MCF 10A (cell line): ENCODE data around the gene ACCS. TPM values are rescaled to one million over a fixed set of nuclear protein-coding genes. Genes with fewer than 3 reads are reported as not detected.

Experiments used
- BruUV-seq: library from RNA; stranded (reverse); fragments of 400-500 nt; replicated peaks from 2 replicates; lab custom pipeline; 2021; lab: Mats Ljungman, UMichigan
- CTCF ChIA-PET: fragments of 300-600 bp; sonication (Branson Sonifier 250); formaldehyde crosslinking; extraction: SDS; loops from one replicate; lab custom pipeline; 2021; ENCODE audit warnings: antibody characterized with exemption, inconsistent platforms; lab: Yijun Ruan, JAX
- POLR2A ChIA-PET: fragments of 300-600, 350-650 bp; sonication (Branson Sonifier 250); formaldehyde crosslinking; extraction: SDS; loops from one replicate; lab custom pipeline; 2020; ENCODE audit warnings: antibody characterized with exemption, inconsistent platforms; lab: Yijun Ruan, JAX
- DNase-seq: peaks from one replicate; pipeline ENCODE4 v3.0.0-alpha.2; 2018; ENCODE audit not compliant: unreplicated experiment
- H3K27ac Mint-ChIP-seq: one replicate; pipeline ENCODE4 v1.8.0; 2022; ENCODE audit warnings: mild to moderate bottlenecking, low read depth, mixed read lengths; ENCODE audit not compliant: unreplicated experiment
- H3K27me3 Mint-ChIP-seq: one replicate; pipeline ENCODE4 v1.8.0; 2022; ENCODE audit warnings: mixed read lengths; ENCODE audit not compliant: insufficient read depth, unreplicated experiment
- H3K36me3 Mint-ChIP-seq: one replicate; pipeline ENCODE4 v1.8.0; 2022; ENCODE audit warnings: mild to moderate bottlenecking, moderate library complexity, mixed read lengths; ENCODE audit not compliant: insufficient read depth, unreplicated experiment
- H3K4me1 Mint-ChIP-seq: one replicate; pipeline ENCODE4 v1.8.0; 2022; ENCODE audit warnings: mixed read lengths; ENCODE audit not compliant: insufficient read depth, unreplicated experiment
- H3K4me3 Mint-ChIP-seq: one replicate; pipeline ENCODE4 v1.8.0; 2022; ENCODE audit warnings: mild to moderate bottlenecking, moderate library complexity, mixed read lengths; ENCODE audit not compliant: unreplicated experiment
- H3K9me3 Mint-ChIP-seq: one replicate; pipeline ENCODE4 v1.8.0; 2022; ENCODE audit warnings: mixed read lengths; ENCODE audit not compliant: unreplicated experiment
- CTCF ChIP-seq: fragments of 200-600 bp; IDR thresholded peaks from one replicate; pipeline ENCODE4 v1.8.0; 2022; ENCODE audit warnings: antibody characterized with exemption, mild to moderate bottlenecking; ENCODE audit not compliant: unreplicated experiment
- intact Hi-C: fragments of 100-400 bp; cut with micrococcal nuclease; formaldehyde crosslinking; loops from 2 replicates; pipeline ENCODE4 v1.14.1; 2022
- total RNA-seq: library from RNA; stranded (reverse); gene quantifications from 2 replicates; pipeline ENCODE4 v1.2.3, GENCODE V29; 2022

ACCS gene
- total RNA-seq, 1 experiment from 2014 or later: 7.9 TPM

- no TSS peak for BruUV-seq
- intact Hi-C loops: no loop called here
- H3K27ac Mint-ChIP-seq: no peak overlapping the region
- H3K4me1 Mint-ChIP-seq: peaks cover 20% of the 10 kb centered on the region
- no peak for TF ChIP-seq CTCF
- peaks cover 10% of the 10 kb centered on the region for H3K36me3 Mint-ChIP-seq
- H3K27me3 Mint-ChIP-seq: no peaks in the 10 kb centered on the region
- ChIA-PET POLR2A (interaction anchor here (0.6 kb wide), 1 partner anchor 727 kb away, joined by 4 read pairs; no protein-coding TSS in a partner anchor), CTCF (interaction anchor here (0.7 to 0.8 kb wide), 2 partner anchors 188 to 216 kb away, joined by 3 to 4 read pairs; no protein-coding TSS in a partner anchor)
- H3K9me3 Mint-ChIP-seq: no peaks in the 10 kb centered on the region
- peak overlapping the region; percentile 26 for H3K4me3 Mint-ChIP-seq
- peak; percentile 40 for DNase-seq
Measured at GRCh38 chr11:44097821-44098220, 31.8 kb downstream of the ACCS start.

GRCh38 chr11:44101098-44101497, 35.0 kb downstream of the ACCS start:
- intact Hi-C loops: no loop called here
- BruUV-seq: no TSS peak
- CTCF ChIA-PET: interaction anchor here (0.9 to 1.6 kb wide), 3 partner anchors 9 to 30 kb away, joined by 3 to 15 read pairs (median 4); no protein-coding TSS in a partner anchor
- no peak overlapping the region for H3K27ac Mint-ChIP-seq
- no peaks in the 10 kb centered on the region for H3K27me3 Mint-ChIP-seq
- DNase-seq: no peak
- no peak overlapping the region for H3K4me3 Mint-ChIP-seq
- POLR2A ChIA-PET: no interaction called here
- H3K36me3 Mint-ChIP-seq: peaks cover 8% of the 10 kb centered on the region
- no peak for TF ChIP-seq CTCF
- peaks cover 18% of the 10 kb centered on the region for H3K4me1 Mint-ChIP-seq
- no peaks in the 10 kb centered on the region for H3K9me3 Mint-ChIP-seq

DNA sequence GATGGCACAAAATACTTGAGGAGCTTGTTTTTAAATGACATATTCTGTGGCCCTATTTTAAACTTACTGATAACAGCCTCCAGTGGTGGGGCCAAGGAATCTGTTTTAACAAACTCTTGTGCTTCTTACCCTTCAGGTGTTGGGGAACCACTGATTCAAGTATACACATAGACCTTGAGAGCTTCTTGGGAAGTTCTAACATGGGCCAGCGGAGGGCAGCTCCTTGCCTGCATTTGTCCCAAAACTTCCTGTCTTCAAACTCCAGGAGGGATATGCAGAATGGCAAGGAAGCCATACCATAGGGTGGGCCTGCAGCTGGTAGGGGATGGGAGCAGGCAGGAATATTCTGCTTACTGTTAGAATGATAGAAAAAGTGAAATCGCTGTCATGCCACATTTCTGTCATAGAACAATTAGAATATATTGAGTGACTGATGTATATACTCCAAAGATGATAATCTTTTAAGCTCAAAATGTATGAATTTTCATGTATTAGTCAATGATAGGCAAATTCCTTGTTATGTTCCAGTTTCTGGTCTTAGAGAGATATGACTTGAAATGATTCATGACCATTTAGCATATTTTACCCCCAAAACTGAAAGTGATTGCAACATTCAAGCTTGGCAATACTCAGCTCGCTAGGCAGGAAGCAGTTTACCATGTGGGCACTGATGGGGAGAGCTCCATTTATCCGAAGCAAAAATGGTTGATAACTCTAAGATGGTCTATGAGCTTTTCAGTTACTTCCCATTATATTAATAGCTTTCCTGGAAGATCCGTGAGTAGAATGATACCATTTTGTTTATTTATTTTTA, 38.6 kb downstream of the ACCS start:
- peaks cover 11% of the 10 kb centered on the region for H3K4me1 Mint-ChIP-seq
- no peak for TF ChIP-seq CTCF
- no peak overlapping the region for H3K27ac Mint-ChIP-seq
- no peaks in the 10 kb centered on the region for H3K27me3 Mint-ChIP-seq
- H3K4me3 Mint-ChIP-seq: no peak overlapping the region
- peaks cover 22% of the 10 kb centered on the region for H3K36me3 Mint-ChIP-seq
- intact Hi-C loops: no loop called here
- POLR2A ChIA-PET: interaction anchor here (0.6 to 1.9 kb wide), 3 partner anchors 10 to 221 kb away, joined by 3 to 13 read pairs (median 3); partner anchors contain the start of gene EXT2
- DNase-seq: peak; percentile 2
- BruUV-seq: no TSS peak
- CTCF ChIA-PET: interaction anchor here (0.8 to 5.1 kb wide), 7 partner anchors 10 to 452 kb away, joined by 4 to 57 read pairs (median 5); partner anchors contain the start of gene EXT2
- no peaks in the 10 kb centered on the region for H3K9me3 Mint-ChIP-seq

DNA sequence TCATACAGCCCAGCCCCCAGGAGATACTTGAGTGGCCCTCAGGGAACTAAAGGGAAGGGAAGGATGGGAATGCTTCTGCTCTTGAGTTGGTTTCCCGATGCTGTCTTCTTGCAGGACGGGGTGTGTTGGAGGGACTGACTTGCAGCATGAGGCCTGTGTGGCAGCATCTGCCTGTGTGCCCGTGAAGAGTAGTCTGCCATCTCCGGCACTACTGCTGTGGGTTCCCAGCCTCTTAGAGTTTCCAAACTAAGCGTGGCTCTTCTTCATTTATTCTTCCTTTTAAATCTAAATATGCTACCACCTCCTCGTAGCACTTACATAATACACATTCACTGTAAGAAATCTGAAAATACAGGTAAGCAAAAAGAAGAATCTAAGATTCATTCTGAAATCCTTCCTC, 42.2 kb downstream of the ACCS start:
- TF ChIP-seq CTCF: no peak
- CTCF ChIA-PET: no interaction called here
- intact Hi-C loops: no loop called here

More for the DNA sequence above, 42.2 kb downstream of the ACCS start:
- POLR2A ChIA-PET: no interaction called here
- Mint-ChIP-seq H3K27me3 (no peaks in the 10 kb centered on the region), H3K4me1 (peaks cover 13% of the 10 kb centered on the region), H3K4me3 (no peak overlapping the region), H3K36me3 (peaks cover 42% of the 10 kb centered on the region), H3K27ac (peak overlapping the region; percentile 51), H3K9me3 (no peaks in the 10 kb centered on the region)
- DNase-seq: no peak
- no TSS peak for BruUV-seq
